Activated naive CD4-positive, alpha-beta T cell treated with anti-CD3 and anti-CD28 coated beads, Interleukin-2, amount 50 U/mL, for 24 hours (primary cell): Measurements from ENCODE around the gene CYP2W1.

Experiments
- H3K27ac Mint-ChIP-seq: one replicate; pipeline ENCODE4 v1.8.0; 2021; ENCODE audit warnings: mild to moderate bottlenecking, mixed read lengths
- H3K27me3 Mint-ChIP-seq: one replicate; pipeline ENCODE4 v1.8.0; 2021; ENCODE audit warnings: mixed read lengths
- H3K36me3 Mint-ChIP-seq: one replicate; pipeline ENCODE4 v1.8.0; 2021; ENCODE audit warnings: mixed read lengths
- H3K4me1 Mint-ChIP-seq: one replicate; pipeline ENCODE4 v1.8.0; 2021; ENCODE audit warnings: mixed read lengths
- H3K4me3 Mint-ChIP-seq: one replicate; pipeline ENCODE4 v1.8.0; 2021; ENCODE audit warnings: mild to moderate bottlenecking, mixed read lengths
- H3K9me3 Mint-ChIP-seq: one replicate; pipeline ENCODE4 v1.8.0; 2021; ENCODE audit warnings: mixed read lengths

CYP2W1 gene

GRCh38 chr7:1021931-1022330, 39.0 kb downstream of the CYP2W1 start:
- no peak overlapping the region for H3K27ac Mint-ChIP-seq
- H3K4me3 Mint-ChIP-seq, result no peak overlapping the region
- H3K9me3 Mint-ChIP-seq, result no peaks in the 10 kb centered on the region
- peaks cover 13% of the 10 kb centered on the region for H3K4me1 Mint-ChIP-seq
- no peaks in the 10 kb centered on the region for H3K27me3 Mint-ChIP-seq
- peaks cover 9% of the 10 kb centered on the region for H3K36me3 Mint-ChIP-seq

GRCh38 chr7:1022356-1022755, 39.4 kb downstream of the CYP2W1 start:
- no peak overlapping the region for H3K4me3 Mint-ChIP-seq
- no peaks in the 10 kb centered on the region for H3K9me3 Mint-ChIP-seq
- H3K27me3 Mint-ChIP-seq, result no peaks in the 10 kb centered on the region
- no peak overlapping the region for H3K27ac Mint-ChIP-seq
- peaks cover 17% of the 10 kb centered on the region for H3K4me1 Mint-ChIP-seq
- H3K36me3 Mint-ChIP-seq, result peaks cover 9% of the 10 kb centered on the region

GRCh38 chr7:1022801-1023465, 40.0 kb downstream of the CYP2W1 start:
- H3K4me3 Mint-ChIP-seq, result no peak overlapping the region

GRCh38 chr7:1024331-1024841, 41.4 kb downstream of the CYP2W1 start:
- H3K27ac Mint-ChIP-seq, result no peak overlapping the region
- no peak overlapping the region for H3K4me3 Mint-ChIP-seq
- H3K27me3 Mint-ChIP-seq, result no peaks in the 10 kb centered on the region
- H3K4me1 Mint-ChIP-seq, result peaks cover 20% of the 10 kb centered on the region
- H3K9me3 Mint-ChIP-seq, result no peaks in the 10 kb centered on the region
- peaks cover 9% of the 10 kb centered on the region for H3K36me3 Mint-ChIP-seq

More at GRCh38 chr7:1022801-1023465, 40.0 kb downstream of the CYP2W1 start:
- Mint-ChIP-seq H3K9me3 (no peaks in the 10 kb centered on the region), H3K4me1 (peaks cover 17% of the 10 kb centered on the region), H3K27ac (no peak overlapping the region), H3K36me3 (peaks cover 9% of the 10 kb centered on the region), H3K27me3 (no peaks in the 10 kb centered on the region)

GRCh38 chr7:1024876-1025742, 42.1 kb downstream of the CYP2W1 start:
- Mint-ChIP-seq H3K4me1 (peaks cover 26% of the 10 kb centered on the region), H3K4me3 (no peak overlapping the region)

GRCh38 chr7:1025743-1026581, 43.0 kb downstream of the CYP2W1 start:
- Mint-ChIP-seq H3K4me1 (peaks cover 30% of the 10 kb centered on the region), H3K9me3 (no peaks in the 10 kb centered on the region), H3K4me3 (no peak overlapping the region), H3K36me3 (peaks cover 9% of the 10 kb centered on the region), H3K27ac (no peak overlapping the region), H3K27me3 (no peaks in the 10 kb centered on the region)

More at GRCh38 chr7:1024876-1025742, 42.1 kb downstream of the CYP2W1 start:
- Mint-ChIP-seq H3K36me3 (peaks cover 9% of the 10 kb centered on the region), H3K9me3 (no peaks in the 10 kb centered on the region), H3K27ac (no peak overlapping the region), H3K27me3 (no peaks in the 10 kb centered on the region)

GRCh38 chr7:1026721-1027161, 43.8 kb downstream of the CYP2W1 start:
- H3K9me3 Mint-ChIP-seq, result no peaks in the 10 kb centered on the region
- H3K27me3 Mint-ChIP-seq, result no peaks in the 10 kb centered on the region
- peak overlapping the region; percentile 61 for H3K4me3 Mint-ChIP-seq
- H3K36me3 Mint-ChIP-seq, result peaks cover 4% of the 10 kb centered on the region
- peaks cover 31% of the 10 kb centered on the region for H3K4me1 Mint-ChIP-seq
- no peak overlapping the region for H3K27ac Mint-ChIP-seq

- no peaks in the 10 kb centered on the region for H3K9me3 Mint-ChIP-seq
- H3K36me3 Mint-ChIP-seq, result peaks cover 3% of the 10 kb centered on the region
- H3K27me3 Mint-ChIP-seq, result no peaks in the 10 kb centered on the region
- H3K4me3 Mint-ChIP-seq, result peak overlapping the region; percentile 65
- peaks cover 31% of the 10 kb centered on the region for H3K4me1 Mint-ChIP-seq
- H3K27ac Mint-ChIP-seq, result no peak overlapping the region
Measured at GRCh38 chr7:1027242-1028043, 44.5 kb downstream of the CYP2W1 start.

GRCh38 chr7:1028044-1028770, 45.2 kb downstream of the CYP2W1 start:
- peaks cover 37% of the 10 kb centered on the region for H3K4me1 Mint-ChIP-seq
- no peaks in the 10 kb centered on the region for H3K36me3 Mint-ChIP-seq
- no peaks in the 10 kb centered on the region for H3K9me3 Mint-ChIP-seq
- no peak overlapping the region for H3K27ac Mint-ChIP-seq
- no peak overlapping the region for H3K4me3 Mint-ChIP-seq
- no peaks in the 10 kb centered on the region for H3K27me3 Mint-ChIP-seq

- Mint-ChIP-seq H3K27ac (no peak overlapping the region), H3K9me3 (no peaks in the 10 kb centered on the region), H3K27me3 (no peaks in the 10 kb centered on the region), H3K4me1 (peaks cover 45% of the 10 kb centered on the region), H3K4me3 (peak overlapping the region; percentile 62), H3K36me3 (no peaks in the 10 kb centered on the region)
Measured at GRCh38 chr7:1028775-1029636, 46.0 kb downstream of the CYP2W1 start.

GRCh38 chr7:1029637-1030443, 46.9 kb downstream of the CYP2W1 start:
- Mint-ChIP-seq H3K4me3 (peak overlapping the region; percentile 36), H3K9me3 (no peaks in the 10 kb centered on the region), H3K4me1 (peaks cover 53% of the 10 kb centered on the region), H3K27ac (peak overlapping the region; percentile 2), H3K36me3 (no peaks in the 10 kb centered on the region), H3K27me3 (no peaks in the 10 kb centered on the region)

GRCh38 chr7:1030444-1031070, 47.6 kb downstream of the CYP2W1 start:
- no peaks in the 10 kb centered on the region for H3K9me3 Mint-ChIP-seq
- H3K36me3 Mint-ChIP-seq, result no peaks in the 10 kb centered on the region
- no peak overlapping the region for H3K4me3 Mint-ChIP-seq
- peaks cover 57% of the 10 kb centered on the region for H3K4me1 Mint-ChIP-seq
- no peak overlapping the region for H3K27ac Mint-ChIP-seq
- no peaks in the 10 kb centered on the region for H3K27me3 Mint-ChIP-seq
